Testis (tissue), 3 donors: ENCODE data around the gene SSX2IP. TPM values are rescaled to one million over a fixed set of nuclear protein-coding genes. Genes with fewer than 3 reads are reported as not detected.
A peak's percentile ranks its signal among the peaks of the same experiment; 100 is the strongest.

Experiments
- DNase-seq: peaks from one replicate; pipeline ENCODE4 v3.0.0-alpha.2; 2019
- H3K27ac ChIP-seq, 2 donors: fragments of 200-600 bp; sonication (generic); one replicate each; pipeline ENCODE4 v1.5.1; 2019
- H3K27me3 ChIP-seq: fragments of 200-600 bp; sonication (generic); one replicate; pipeline ENCODE4 v1.5.1; 2019
- H3K36me3 ChIP-seq: fragments of 200-600 bp; sonication (generic); one replicate; pipeline ENCODE4 v1.5.1; 2017; ENCODE audit warnings: low read depth; ENCODE audit errors: missing control alignments
- H3K4me1 ChIP-seq: fragments of 200-600 bp; sonication (generic); one replicate; pipeline ENCODE4 v1.5.1; 2019
- H3K4me3 ChIP-seq, 2 donors: fragments of 200-600 bp; sonication (generic); one replicate each; pipeline ENCODE4 v1.5.1; 2017 to 2019
- H3K9me3 ChIP-seq: fragments of 200-600 bp; sonication (generic); one replicate; pipeline ENCODE4 v1.5.1; 2017
- CTCF ChIP-seq, 3 experiments: fragments of 450-650 bp in 2 of 3; fragments of 200-600 bp in 1 of 3; sonication (generic) in 1 of 3; IDR thresholded peaks; one replicate each; pipeline ENCODE4 v1.5.1; 2016 to 2019; ENCODE audit warnings: antibody characterized with exemption in 3 of 3, mild to moderate bottlenecking in 2 of 3, moderate library complexity in 1 of 3
- POLR2A ChIP-seq: fragments of 450-650 bp; IDR thresholded peaks from one replicate; pipeline ENCODE4 v1.6.1; 2017; ENCODE audit warnings: antibody characterized with exemption, mild to moderate bottlenecking, moderate library complexity
- WGBS, 2 donors: methylation state at CpG; one replicate each; pipeline ENCODE4 v1.1.5; 2018; 5-methylcytosine and 5-hydroxymethylcytosine counted together
- intact Hi-C: fragments of 100-400 bp; cut with DNase I; formaldehyde crosslinking; loops from one replicate; pipeline ENCODE4 v1.15.1; 2023; ENCODE audit warnings: low total_unique reads
- polyA plus RNA-seq: library from polyadenylated mRNA; stranded (reverse); fragments of 350-450 nt; fragmentation: Illumina TruSeq; extraction: RNeasy Lipid Tissue Mini Kit (QIAGEN cat#74804); gene quantifications from one replicate; pipeline ENCODE4 v1.2.3, GENCODE V29; 2014; ENCODE audit warnings: low read depth, low replicate concordance; ENCODE audit not compliant: insufficient read depth
- total RNA-seq, 2 donors: library from RNA; depleted of rRNA; stranded (reverse); fragments of >200 nt; gene quantifications; one replicate each; pipeline ENCODE4 v1.2.3, GENCODE V29; 2016

The SSX2IP gene
- total and polyA plus RNA-seq, 3 donors from 2014 or later, result 64.6 to 158 (median 128) TPM

DNA sequence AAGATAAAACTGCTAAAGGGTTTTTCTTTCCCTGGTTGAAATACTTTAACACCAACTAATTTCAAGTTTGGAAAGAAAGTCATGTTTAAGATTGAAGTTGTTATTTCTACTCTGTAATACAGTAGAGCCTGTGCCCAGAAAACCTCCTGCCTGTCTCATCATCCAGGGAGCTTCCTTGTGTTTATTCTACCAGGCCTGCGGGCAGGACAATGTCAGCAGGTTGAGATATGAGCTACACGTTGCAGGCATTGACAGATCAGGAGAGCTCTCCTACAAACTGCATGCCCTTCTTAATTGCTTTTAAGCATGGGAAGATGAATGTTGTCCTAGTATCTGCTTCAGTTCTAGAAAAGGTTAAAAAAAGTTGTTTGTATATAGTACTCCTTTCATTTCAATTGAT is 72.9 kb downstream of the SSX2IP start:
- intact Hi-C loops, result no loop called here
- 59 to 64% methylated on average over 2 of the region's 2 CpGs for WGBS, 2 donors
- no peak overlapping the region for H3K27ac ChIP-seq

DNA sequence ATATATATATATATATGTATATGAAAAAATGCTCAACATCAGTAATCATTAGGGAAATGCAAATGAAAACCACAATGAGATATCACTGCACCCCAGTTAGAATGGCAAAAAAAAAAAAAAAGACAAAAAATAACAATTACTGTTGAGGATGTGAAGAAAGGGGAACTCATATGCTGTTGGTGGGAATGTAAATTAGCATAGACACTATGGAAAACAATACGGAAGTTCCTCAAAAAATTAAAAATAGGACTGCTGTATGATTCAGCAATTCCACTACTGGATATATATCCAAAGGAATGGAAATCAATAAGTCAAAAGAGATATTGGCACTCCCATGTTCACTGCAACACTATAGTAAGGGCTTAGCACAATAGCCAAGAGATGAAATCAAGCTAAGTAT is 74.5 kb downstream of the SSX2IP start:
- Histone ChIP-seq H3K4me3 (no peak overlapping the region), H3K27ac (no peak overlapping the region), H3K9me3 (no peaks in the 10 kb centered on the region), H3K27me3 (no peaks in the 10 kb centered on the region), H3K4me1 (no peaks in the 10 kb centered on the region), H3K36me3 (no peaks in the 10 kb centered on the region)
- WGBS, 2 donors, result 86 to 88% methylated on average over 1 of the region's 1 CpG
- no peak for TF ChIP-seq POLR2A
- no peak for TF ChIP-seq CTCF (IDR thresholded peaks at IDR 0.05)
- intact Hi-C loops, result no loop called here
- no peak for DNase-seq

More for the DNA sequence above, 72.9 kb downstream of the SSX2IP start:
- Histone ChIP-seq H3K4me3 (no peak overlapping the region), H3K9me3 (no peaks in the 10 kb centered on the region), H3K36me3 (no peaks in the 10 kb centered on the region), H3K27me3 (no peaks in the 10 kb centered on the region), H3K4me1 (no peaks in the 10 kb centered on the region)
- no peak for DNase-seq
- TF ChIP-seq CTCF (IDR thresholded peaks at IDR 0.05), result no peak

- intact Hi-C loops, result no loop called here
- DNase-seq, result no peak
- H3K4me3 ChIP-seq, result no peak overlapping the region
- no peaks in the 10 kb centered on the region for H3K4me1 ChIP-seq
- H3K9me3 ChIP-seq, result no peaks in the 10 kb centered on the region
- H3K27ac ChIP-seq, result no peak overlapping the region
- H3K27me3 ChIP-seq, result no peaks in the 10 kb centered on the region
- no peaks in the 10 kb centered on the region for H3K36me3 ChIP-seq
- 87 to 93% methylated on average over 2 of the region's 2 CpGs for WGBS, 2 donors
- TF ChIP-seq CTCF (IDR thresholded peaks at IDR 0.05), result no peak
- no peak for TF ChIP-seq POLR2A
These were observed 76.4 kb downstream of the SSX2IP start for GRCh38 chr1:84613887-84614286.

- no peak for DNase-seq
- WGBS, 2 donors, result 79 to 90% methylated on average over 2 of the region's 2 CpGs
- TF ChIP-seq POLR2A (no peak), CTCF (IDR thresholded peaks at IDR 0.05) (no peak)
- Histone ChIP-seq H3K4me3 (no peak overlapping the region), H3K36me3 (no peaks in the 10 kb centered on the region), H3K9me3 (no peaks in the 10 kb centered on the region), H3K27me3 (no peaks in the 10 kb centered on the region), H3K4me1 (no peaks in the 10 kb centered on the region), H3K27ac (no peak overlapping the region)
- intact Hi-C loops, result no loop called here
These were observed 77.2 kb downstream of the SSX2IP start for GRCh38 chr1:84613026-84613425.

- no peak for DNase-seq
- no peak overlapping the region for H3K4me3 ChIP-seq
- no peaks in the 10 kb centered on the region for H3K9me3 ChIP-seq
- intact Hi-C loops, result no loop called here
- no peak for TF ChIP-seq CTCF (IDR thresholded peaks at IDR 0.05)
- no peak for TF ChIP-seq POLR2A
- H3K27ac ChIP-seq, result peak overlapping the region in 1 of 2 donors; percentile 14
- no peaks in the 10 kb centered on the region for H3K4me1 ChIP-seq
- no peaks in the 10 kb centered on the region for H3K36me3 ChIP-seq
- H3K27me3 ChIP-seq, result no peaks in the 10 kb centered on the region
- WGBS, 2 donors, result 17 to 19% methylated on average over 3 of the region's 3 CpGs
These were observed 78.5 kb downstream of the SSX2IP start for GRCh38 chr1:84611796-84612195.
